GM18519 (cell line): ENCODE results near the gene RAB6A.
"Not testable (repeated sequence)": the region's sequence is repeated elsewhere in the genome, so short reads cannot be mapped to it uniquely, and the experiment has no call there.

Source experiments
- ATAC-seq: cut with Tn5 transposase; IDR thresholded peaks from one replicate; pipeline ENCODE4 v1.9.1; 2021; ENCODE audit warnings: mild to moderate bottlenecking, moderate library complexity; ENCODE audit not compliant: unreplicated experiment, low FRiP score

Gene RAB6A

GRCh38 chr11:73760679-73761402 lies at the start of gene RAB6A:
Gene RAB6A (minus strand): TSS chr11:73761074. CDS start chr11:73760635, 439 bp downstream.
- ATAC-seq = peak; percentile 92

DNA sequence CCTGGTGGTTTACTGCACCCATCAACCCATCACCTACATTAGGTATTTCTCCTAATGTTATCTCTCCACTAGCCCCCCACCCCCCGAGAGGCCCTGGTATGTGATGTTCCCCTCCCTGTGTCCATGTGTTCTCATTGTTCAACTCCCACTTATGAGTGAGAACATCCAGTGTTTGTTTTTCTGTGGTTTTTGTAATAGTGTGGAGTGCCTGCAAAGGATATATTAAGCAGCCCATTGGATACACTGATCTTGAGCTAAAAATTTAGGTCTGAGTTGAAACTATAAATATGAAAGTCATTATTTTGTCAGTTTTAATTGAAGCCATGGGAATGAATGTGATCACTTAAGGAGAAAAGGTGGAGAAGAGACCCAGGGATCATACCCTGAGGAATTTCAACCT lies 49.8 kb upstream of the RAB6A start:
- ATAC-seq = no peak

DNA sequence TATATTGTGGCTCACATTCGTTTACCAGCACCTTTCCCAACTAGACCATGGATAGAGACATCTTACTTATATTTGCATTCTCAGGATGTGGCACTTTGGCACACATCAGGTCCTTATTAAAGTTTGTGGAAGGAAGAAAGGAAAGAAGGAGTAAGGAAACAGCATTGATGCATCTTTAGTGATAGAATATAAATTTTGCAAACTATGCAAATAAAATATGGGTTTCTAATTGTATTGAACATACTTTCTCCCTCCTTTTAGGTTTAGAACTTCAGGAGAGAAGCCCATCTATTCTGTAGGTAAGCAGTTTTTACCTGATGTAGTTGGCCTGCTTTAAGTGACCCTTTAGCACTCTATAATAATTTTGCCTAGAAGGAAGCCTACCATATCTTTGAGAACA lies 47.2 kb upstream of the RAB6A start:
- no peak for ATAC-seq

GRCh38 chr11:73804712-73805111 lies 43.8 kb upstream of the RAB6A start:
- ATAC-seq = no peak

DNA sequence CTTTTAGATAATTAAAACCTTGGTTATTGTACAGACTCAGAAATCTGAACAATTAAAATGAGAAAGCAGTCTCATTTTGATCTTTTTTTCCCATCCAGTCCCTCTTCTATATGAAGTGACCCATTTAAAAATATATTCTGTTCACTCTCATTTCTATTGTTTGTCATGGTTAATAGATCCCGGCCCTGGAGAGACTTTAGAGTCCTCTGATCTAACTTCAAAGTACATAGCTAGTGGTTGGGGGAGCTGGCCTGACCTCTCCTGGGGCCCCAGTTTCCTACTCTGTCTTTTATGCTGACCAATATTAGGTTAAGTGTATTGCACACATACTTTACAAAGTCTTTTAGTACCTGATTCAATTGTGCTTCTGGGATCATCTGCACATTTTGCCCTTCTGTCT lies 40.3 kb upstream of the RAB6A start:
- ATAC-seq = no peak

GRCh38 chr11:73800276-73800806 lies 39.5 kb upstream of the RAB6A start:
- no peak for ATAC-seq

GRCh38 chr11:73797457-73797856 lies 36.6 kb upstream of the RAB6A start:
- no peak for ATAC-seq

DNA sequence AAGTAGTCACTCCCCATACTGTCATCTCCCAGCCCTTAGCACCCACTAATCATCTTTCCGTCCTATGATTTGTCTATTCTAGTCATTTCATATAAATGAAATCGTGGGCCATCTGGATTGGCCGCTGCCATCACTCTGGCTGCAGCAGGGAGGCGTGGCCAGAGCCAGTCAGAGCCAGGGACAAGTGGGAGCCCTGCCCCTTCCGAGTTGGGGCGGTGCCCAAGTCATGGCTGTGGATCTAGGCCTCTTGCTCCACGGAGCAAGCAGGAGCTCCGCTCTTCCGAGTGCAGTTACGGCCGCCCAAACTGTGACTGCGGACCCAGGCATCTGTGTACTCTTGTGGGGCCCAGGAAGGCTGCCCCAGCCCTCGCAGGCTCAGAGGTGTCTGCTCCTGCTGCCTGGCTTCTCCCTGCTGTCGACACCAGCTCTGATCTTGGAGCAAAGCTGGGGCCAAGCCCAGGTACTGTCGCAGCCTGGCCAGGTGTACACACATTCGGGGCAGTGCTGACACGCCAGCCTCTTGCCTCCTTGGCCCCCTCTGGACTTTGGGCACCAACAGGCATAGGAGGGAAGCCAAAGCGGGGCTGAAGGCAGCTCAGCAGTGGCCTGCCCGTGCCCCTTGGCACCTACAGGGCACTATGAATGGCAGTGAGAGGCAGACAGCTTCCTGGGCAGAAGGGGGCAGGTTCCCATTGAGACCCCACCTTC lies 35.2 kb upstream of the RAB6A start:
- no peak for ATAC-seq

DNA sequence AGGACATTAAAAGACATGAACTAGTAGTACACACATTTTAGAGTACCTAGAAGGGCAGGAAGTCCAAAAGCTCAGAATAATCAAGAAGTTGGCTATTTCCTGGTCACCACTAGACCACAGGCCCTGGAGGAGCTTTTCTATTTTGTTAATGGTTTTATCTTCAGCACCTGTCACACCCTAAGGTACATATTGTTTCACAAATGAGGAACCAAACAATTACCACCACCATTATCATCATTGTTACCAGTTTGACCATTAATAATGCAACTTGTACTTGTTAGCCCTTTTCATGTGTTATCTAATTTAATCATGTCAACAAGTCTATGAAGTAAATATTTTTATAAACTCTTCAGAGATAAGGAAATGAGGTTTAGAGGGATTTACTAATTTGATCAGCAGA lies 31.7 kb upstream of the RAB6A start:
- no peak for ATAC-seq

- ATAC-seq = no peak
Measured at GRCh38 chr11:73789279-73789670, 28.4 kb upstream of the RAB6A start.

DNA sequence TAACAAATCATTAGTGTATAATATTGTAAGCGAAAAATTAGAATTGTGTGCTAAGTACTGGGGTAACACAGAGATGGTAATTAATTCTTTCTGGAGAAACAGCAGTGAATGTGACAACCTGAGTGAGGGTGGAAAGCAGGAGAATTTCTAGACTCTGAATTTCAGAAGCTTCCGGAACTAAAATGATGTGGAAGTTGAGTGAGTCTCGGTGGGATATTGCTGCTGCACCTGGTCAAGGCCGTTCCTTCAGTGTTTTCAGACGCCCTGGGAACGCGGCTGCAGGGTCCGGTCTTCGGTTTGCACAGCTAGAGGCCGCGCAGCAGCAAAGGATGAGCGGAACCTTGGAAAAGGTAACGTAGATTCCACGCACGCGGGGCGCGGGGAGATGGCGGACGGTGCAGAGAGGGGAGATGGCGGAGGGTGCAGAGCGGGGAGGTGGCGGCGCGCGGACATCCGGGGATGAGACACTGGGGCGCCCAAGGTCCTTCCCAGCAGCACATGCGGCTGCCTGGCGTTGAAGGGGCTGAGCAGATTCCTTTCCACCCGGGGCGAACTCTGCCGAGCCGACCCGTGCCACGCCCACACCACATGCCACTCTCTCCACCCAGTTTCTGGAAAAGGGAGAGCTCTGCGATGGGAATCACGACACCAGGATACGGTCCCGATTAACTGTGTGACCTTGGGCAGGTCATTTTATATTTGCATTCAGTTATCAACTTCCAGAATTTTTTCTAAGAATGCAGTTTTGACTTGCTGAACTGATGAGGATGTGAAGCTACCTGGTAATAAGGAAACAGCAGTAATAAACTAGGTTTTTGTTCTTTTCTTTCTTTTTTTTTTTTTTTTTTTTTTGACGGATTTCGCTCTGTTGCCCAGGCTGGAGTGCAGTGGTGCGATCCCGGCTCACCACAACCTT lies 27.0 kb upstream of the RAB6A start, which contains the start of gene MRPL48:
Gene MRPL48 (plus strand): TSS at position 232 of the 916 bp plus-strand sequence. CDS start 98 bp downstream, at position 330.
- ATAC-seq = peak; percentile 39

DNA sequence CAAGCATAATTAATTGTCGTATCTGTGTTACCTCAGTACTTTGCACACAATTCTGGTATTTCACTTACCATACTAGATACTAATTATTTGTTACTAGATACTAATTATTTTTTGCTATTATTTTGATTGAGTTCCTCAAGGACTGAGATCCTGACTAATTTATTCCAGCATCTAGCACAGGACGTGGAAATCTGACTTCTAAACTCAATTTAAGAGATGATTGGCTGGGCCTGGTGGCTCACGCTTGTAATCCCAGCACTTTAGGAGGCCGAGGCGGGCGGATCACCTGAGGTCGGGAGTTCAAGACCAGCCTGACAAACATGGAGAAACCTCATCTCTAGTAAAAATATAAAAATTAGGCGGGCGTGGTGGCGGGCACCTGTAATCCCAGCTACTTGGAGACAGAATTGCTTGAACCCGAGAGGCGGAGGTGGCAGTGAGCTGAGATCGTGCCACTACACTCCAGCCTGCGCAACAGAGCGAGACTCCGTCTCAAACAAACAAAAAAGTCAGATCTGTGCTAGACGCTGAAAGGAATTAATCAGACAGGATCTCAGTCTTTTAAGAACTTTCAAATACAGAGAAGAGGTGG lies 26.3 kb upstream of the RAB6A start:
- ATAC-seq = no peak

DNA sequence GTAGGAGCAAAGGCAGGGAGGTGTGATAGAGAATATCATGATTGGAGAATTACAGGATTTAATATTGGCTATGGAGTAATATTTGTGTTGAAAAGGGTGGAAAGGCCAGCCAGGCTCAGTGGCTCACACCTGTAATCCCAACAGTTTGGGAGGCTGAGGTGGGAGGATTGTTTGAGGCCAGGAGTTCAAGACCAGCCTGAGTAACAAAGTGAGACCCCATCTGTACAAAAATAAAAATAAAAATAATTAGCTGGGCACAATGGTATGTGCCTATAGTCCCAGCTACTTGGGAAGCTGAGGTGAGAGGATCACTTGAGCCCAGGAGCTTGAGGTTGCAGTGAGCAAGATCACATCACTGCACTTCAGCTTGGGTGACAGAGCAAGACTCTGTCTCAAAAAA lies 24.6 kb upstream of the RAB6A start:
- not testable (repeated sequence) for ATAC-seq

DNA sequence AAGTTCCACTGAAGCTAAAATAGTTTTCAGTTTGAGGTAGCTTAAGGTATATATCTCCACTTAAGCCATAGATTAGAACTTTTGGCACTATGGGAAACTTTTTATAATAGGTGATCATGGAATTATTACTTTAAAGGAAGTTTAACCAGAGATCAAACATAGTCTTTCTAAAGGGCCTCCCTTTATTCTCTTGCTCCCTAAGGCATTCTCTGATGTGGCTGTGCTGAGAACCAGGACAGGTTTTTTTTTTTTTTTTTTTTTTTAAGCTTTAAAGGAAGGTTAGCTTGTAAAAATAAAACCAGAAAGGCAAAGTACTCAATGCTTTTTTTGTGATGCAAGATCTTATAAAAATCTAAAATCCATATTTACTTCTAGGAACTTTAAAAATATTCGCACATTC lies 23.9 kb upstream of the RAB6A start:
- ATAC-seq = no peak

DNA sequence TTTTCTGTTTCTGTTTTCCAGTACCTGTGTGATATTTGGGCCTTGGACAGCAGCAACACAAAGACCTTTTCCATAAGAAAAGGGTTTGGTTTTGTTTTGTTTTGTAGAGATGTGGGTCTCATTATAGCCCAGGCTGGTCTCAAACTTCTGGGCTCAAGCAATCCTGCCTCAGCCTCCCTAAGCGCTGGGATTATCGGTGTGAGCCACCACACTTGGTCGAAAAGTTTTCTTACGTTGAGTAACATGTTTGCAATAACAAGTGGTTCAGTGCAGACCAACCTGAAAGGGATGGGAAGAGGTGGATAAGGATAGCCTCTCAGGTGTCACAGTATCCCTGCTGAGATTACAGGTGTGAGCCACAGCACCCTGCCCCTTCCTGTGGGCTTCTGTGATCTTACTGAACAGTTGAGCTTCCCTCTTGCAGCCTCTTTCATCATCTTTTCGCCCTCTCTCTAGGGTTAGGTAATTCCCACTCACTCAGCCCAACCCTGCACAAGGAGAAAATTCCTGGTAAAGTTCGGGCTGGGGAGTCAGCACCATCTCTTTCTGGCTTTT lies 23.3 kb upstream of the RAB6A start:
- ATAC-seq = no peak

GRCh38 chr11:73783483-73784020 lies 22.7 kb upstream of the RAB6A start:
- ATAC-seq = no peak

DNA sequence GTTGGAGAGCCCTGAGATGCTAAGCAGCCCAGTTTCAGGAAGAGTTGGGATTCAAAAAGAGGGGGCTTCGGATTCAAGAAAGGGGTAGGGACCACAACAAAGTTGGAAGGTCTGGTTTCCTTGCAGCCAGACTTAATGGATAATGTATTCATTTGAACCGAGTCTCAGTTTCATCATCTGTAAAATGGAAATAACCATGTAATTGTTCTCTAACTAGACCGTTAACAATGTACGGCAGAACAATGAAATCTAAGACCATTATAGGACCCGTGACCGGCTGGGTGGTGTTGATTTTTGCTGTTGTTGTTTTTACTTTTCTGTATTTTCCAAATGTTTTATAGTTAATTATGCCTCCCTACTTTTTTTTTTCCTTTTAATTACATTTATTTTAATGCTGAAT lies 20.4 kb upstream of the RAB6A start:
- ATAC-seq = no peak

DNA sequence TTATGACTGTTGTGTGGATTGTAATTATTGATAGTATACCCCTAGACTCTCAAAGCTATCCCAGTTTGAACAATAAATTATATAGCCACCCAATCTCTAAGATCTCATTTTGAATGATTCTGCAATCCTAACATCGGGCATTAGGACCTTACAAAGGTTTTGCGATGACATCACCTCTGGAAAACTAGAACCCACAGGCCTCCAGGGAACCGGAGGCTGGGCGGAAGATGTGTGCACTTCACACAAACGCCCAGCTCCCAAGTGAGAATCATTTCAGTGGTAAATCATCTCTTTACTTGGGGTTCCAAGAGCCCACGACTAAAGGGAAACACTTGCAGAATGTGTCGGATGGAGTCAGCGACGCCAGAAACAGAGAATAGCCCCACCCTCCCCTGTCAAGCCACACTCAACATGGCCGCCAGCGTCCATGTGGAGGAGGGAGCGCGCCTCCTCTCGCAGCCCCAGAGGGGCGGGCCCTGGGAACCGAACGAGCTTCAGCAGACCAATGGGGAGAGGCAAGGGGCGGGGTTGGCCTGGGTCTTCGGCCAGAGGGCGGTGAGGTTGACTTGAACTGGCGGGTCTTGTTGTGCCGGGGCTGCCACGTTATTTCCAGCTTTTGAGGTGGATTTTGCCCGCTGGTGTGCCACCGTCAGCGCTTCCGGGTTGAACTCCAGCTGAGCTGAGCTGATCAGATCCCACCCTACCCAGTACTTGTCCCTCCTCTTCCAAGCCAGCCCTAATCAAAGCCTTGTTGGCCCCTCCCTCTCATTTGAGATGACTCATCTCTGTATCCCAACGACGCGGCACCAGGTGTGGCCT lies 18.4 kb upstream of the RAB6A start:
- ATAC-seq = peak; percentile 92

GRCh38 chr11:73770811-73771210 lies 9.9 kb upstream of the RAB6A start:
- not testable (repeated sequence) for ATAC-seq
